ENCODE results near the gene PDGFB. TPM values are rescaled to one million over a fixed set of nuclear protein-coding genes. Genes with fewer than 3 reads are reported as not detected.

Gene PDGFB
- polyA plus RNA-seq, 2 donors = 1.2 to 1.8 TPM

DNA sequence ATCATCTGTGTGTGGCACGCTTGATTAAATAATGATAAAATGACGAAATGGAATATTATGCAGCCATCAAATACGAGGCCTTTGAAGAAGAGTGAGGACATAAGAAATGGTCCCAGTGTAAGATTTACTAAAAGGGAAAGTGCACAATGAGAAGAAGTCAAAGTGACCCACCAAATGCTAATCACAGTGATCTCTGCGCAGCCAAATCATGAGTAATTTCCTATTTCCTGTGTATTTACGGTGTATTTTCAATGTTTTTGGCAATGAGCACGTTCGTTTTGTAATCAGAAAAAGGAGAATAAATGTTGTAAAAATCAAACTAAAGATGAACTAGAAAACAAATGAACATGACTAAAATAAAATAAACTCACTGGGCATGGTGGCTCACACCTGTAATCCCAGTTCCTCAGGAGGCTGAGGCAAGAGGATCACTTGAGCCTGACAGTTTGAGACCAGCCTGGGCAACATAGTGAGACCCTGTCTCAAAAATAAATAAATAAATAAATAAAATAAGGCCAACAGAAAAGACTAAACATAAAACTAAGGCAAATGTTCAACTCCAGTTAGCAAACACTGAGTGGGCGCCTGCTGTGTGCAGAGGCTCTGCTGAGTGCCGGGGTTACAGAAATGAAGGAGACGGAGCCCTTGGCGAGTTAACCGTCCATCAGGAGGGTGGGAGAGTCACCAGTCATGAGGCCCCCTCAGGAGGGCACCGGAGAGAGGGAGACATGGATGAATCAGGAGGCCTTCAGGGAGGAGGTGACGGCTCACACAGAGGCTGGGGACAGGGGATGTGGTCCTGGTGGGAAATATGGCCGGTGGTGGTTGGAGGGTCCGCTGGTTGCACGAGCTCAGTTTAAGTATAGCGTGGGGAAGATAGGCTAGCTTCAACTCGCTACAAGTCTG, 66.3 kb downstream of the PDGFB start:
- Histone ChIP-seq H3K9me3 (ENCODE audit: control insufficient read depth in 2 of 2, insufficient read depth in 1 of 2, low read depth in 1 of 2, low read length in 1 of 2) (peaks cover 7% of the 10 kb centered on the region in 2 donors), H3K27me3 (ENCODE audit: control insufficient read depth in 1 of 2, insufficient read depth in 2 of 2, low read length in 2 of 2) (no peaks in the 10 kb centered on the region), H3K36me3 (ENCODE audit: control insufficient read depth in 2 of 2, insufficient read depth in 2 of 2, low read length in 1 of 2) (no peaks in the 10 kb centered on the region), H3K27ac (ENCODE audit: low read depth in 2 of 2, low read length in 1 of 2) (peak overlapping the region in 1 of 2 donors; percentile 27), H3K4me1 (ENCODE audit: control insufficient read depth in 2 of 2, insufficient read depth in 2 of 2, low read length in 1 of 2) (peaks cover 0 to 15% of the 10 kb centered on the region in 2 donors), H3K4me3 (ENCODE audit: low read depth in 1 of 2, low read length in 2 of 2) (no peak overlapping the region)
- WGBS, 2 donors = 85 to 86% methylated on average over 19 of the region's 19 CpGs

DNA sequence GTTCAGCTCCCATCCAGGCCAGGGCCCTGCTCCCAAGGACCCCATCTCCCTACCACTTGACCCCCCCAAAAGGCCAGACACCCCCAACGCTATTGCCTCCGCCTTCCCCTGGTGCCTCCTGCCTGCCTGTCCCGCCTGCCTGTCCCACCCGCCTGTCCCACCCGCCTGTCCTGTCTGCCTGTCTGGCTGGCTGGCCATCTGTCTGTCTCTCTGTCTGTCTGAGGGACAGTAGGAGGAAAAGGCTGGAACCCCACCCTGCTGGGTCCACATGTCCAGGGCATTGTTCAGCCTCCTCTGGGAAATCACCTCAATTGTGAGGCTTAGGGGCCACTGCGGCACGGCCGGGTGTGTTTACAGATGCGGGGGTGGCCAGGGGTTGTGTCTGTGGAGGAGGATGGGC, 67.0 kb downstream of the PDGFB start:
- Histone ChIP-seq H3K4me1 (ENCODE audit: control insufficient read depth in 2 of 2, insufficient read depth in 2 of 2, low read length in 1 of 2) (peaks cover 0 to 15% of the 10 kb centered on the region in 2 donors), H3K27ac (ENCODE audit: low read depth in 2 of 2, low read length in 1 of 2) (peak overlapping the region in 1 of 2 donors; percentile 27), H3K27me3 (ENCODE audit: control insufficient read depth in 1 of 2, insufficient read depth in 2 of 2, low read length in 2 of 2) (no peaks in the 10 kb centered on the region), H3K4me3 (ENCODE audit: low read depth in 1 of 2, low read length in 2 of 2) (no peak overlapping the region), H3K9me3 (ENCODE audit: control insufficient read depth in 2 of 2, insufficient read depth in 1 of 2, low read depth in 1 of 2, low read length in 1 of 2) (peaks cover 7% of the 10 kb centered on the region in 2 donors), H3K36me3 (ENCODE audit: control insufficient read depth in 2 of 2, insufficient read depth in 2 of 2, low read length in 1 of 2) (no peaks in the 10 kb centered on the region)
- WGBS, 2 donors = 86 to 88% methylated on average over 9 of the region's 9 CpGs

DNA sequence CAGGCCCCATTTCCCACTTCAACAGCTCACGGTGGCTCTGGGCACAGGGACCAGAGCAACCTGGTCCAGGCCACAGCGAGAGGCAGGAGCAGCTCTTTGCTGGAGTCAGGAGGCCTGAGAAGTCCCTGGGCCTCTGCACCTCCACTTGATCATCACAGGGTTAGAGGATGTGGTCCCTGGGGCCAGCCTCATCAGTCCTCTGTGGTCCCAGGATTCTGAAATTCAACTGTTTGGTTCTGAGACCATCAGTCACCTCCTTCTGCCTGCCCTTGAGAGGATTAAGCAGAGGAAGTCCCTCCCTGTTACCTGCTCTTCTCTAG, 67.4 kb downstream of the PDGFB start:
- Histone ChIP-seq H3K4me3 (ENCODE audit: low read depth in 1 of 2, low read length in 2 of 2) (no peak overlapping the region), H3K27ac (ENCODE audit: low read depth in 2 of 2, low read length in 1 of 2) (peak overlapping the region; percentile 2 to 13), H3K4me1 (ENCODE audit: control insufficient read depth in 2 of 2, insufficient read depth in 2 of 2, low read length in 1 of 2) (peaks cover 0 to 15% of the 10 kb centered on the region in 2 donors), H3K27me3 (ENCODE audit: control insufficient read depth in 1 of 2, insufficient read depth in 2 of 2, low read length in 2 of 2) (no peaks in the 10 kb centered on the region), H3K9me3 (ENCODE audit: control insufficient read depth in 2 of 2, insufficient read depth in 1 of 2, low read depth in 1 of 2, low read length in 1 of 2) (peaks cover 7% of the 10 kb centered on the region in 2 donors), H3K36me3 (ENCODE audit: control insufficient read depth in 2 of 2, insufficient read depth in 2 of 2, low read length in 1 of 2) (no peaks in the 10 kb centered on the region)
- WGBS, 2 donors = 91 to 94% methylated on average over 2 of the region's 2 CpGs

DNA sequence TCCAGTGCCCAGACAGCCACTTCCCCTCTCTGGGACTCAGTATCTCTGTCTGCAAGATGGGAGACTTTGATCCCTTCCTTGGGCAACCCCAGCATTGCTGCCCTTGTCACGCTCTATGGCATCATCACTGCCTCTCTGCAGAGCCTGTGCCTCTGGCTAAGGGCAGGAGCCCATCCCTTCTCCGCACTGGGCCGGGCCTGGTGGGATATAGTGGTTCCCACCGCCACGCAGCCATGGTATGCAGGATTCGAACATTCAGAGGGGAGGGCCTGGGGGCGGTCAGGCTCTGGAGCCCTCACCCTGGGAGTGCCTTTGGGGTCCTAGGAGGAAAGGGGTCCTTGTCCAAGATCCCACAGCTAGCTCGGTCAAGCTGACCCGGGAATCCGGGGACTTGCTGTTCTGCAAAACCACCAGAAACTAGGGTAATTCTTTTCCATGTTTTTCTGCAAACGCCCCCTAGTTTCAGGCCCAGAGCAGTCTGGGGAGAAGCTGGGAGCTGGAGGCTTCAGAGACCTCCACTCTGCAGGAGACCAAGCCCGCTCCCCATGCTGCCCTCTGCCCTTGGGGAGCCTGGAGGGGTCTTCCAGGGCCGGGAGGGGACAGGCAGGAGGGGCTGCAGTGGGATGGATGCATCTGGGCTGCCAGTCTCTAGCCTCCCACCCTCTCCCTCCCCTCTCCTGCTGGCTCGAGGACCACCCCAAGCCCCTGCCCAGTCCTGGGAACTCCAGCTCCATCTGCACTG, 67.9 kb downstream of the PDGFB start:
- Histone ChIP-seq H3K9me3 (ENCODE audit: control insufficient read depth in 2 of 2, insufficient read depth in 1 of 2, low read depth in 1 of 2, low read length in 1 of 2) (peaks cover 7% of the 10 kb centered on the region in 2 donors), H3K4me3 (ENCODE audit: low read depth in 1 of 2, low read length in 2 of 2) (no peak overlapping the region), H3K36me3 (ENCODE audit: control insufficient read depth in 2 of 2, insufficient read depth in 2 of 2, low read length in 1 of 2) (no peaks in the 10 kb centered on the region), H3K27me3 (ENCODE audit: control insufficient read depth in 1 of 2, insufficient read depth in 2 of 2, low read length in 2 of 2) (no peaks in the 10 kb centered on the region), H3K27ac (ENCODE audit: low read depth in 2 of 2, low read length in 1 of 2) (peak overlapping the region; percentile 25 to 59), H3K4me1 (ENCODE audit: control insufficient read depth in 2 of 2, insufficient read depth in 2 of 2, low read length in 1 of 2) (peaks cover 0 to 15% of the 10 kb centered on the region in 2 donors)
- WGBS, 2 donors = 87 to 91% methylated on average over 14 of the region's 14 CpGs

DNA sequence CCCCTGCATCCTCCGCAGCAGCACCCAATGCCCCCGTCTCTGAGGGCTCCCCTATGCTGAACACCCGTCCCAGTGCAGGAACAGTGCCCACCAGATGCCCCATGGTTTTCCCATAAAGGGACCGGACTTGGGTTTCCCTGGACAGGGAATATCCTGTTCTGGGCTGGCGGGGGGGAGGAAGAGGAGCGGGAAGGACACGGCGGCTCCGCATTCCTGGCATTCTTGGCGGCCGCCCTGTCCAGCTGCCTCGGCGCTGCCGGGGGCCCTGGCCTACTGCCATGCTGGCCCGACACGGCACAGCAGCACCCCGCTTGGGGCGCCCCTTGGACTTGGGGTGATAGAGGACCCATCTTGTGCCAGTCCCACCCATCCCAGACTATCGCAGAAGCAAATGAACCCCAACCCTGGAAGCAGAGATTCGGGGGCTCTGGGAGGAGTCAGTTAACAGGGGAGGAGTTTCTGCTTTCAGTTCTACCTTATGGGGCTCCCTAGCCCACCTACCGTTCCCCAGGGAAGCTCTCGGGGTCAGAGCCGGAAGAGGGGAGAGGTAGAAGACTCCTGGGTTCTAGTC, 68.6 kb downstream of the PDGFB start:
- Histone ChIP-seq H3K4me1 (ENCODE audit: control insufficient read depth in 2 of 2, insufficient read depth in 2 of 2, low read length in 1 of 2) (peaks cover 0 to 15% of the 10 kb centered on the region in 2 donors), H3K27me3 (ENCODE audit: control insufficient read depth in 1 of 2, insufficient read depth in 2 of 2, low read length in 2 of 2) (no peaks in the 10 kb centered on the region), H3K4me3 (ENCODE audit: low read depth in 1 of 2, low read length in 2 of 2) (no peak overlapping the region), H3K36me3 (ENCODE audit: control insufficient read depth in 2 of 2, insufficient read depth in 2 of 2, low read length in 1 of 2) (no peaks in the 10 kb centered on the region), H3K9me3 (ENCODE audit: control insufficient read depth in 2 of 2, insufficient read depth in 1 of 2, low read depth in 1 of 2, low read length in 1 of 2) (peaks cover under 1% of the 10 kb centered on the region in 2 donors), H3K27ac (ENCODE audit: low read depth in 2 of 2, low read length in 1 of 2) (peak overlapping the region; percentile 58 to 62)
- 31 to 37% methylated on average over 23 of the region's 23 CpGs for WGBS, 2 donors

DNA sequence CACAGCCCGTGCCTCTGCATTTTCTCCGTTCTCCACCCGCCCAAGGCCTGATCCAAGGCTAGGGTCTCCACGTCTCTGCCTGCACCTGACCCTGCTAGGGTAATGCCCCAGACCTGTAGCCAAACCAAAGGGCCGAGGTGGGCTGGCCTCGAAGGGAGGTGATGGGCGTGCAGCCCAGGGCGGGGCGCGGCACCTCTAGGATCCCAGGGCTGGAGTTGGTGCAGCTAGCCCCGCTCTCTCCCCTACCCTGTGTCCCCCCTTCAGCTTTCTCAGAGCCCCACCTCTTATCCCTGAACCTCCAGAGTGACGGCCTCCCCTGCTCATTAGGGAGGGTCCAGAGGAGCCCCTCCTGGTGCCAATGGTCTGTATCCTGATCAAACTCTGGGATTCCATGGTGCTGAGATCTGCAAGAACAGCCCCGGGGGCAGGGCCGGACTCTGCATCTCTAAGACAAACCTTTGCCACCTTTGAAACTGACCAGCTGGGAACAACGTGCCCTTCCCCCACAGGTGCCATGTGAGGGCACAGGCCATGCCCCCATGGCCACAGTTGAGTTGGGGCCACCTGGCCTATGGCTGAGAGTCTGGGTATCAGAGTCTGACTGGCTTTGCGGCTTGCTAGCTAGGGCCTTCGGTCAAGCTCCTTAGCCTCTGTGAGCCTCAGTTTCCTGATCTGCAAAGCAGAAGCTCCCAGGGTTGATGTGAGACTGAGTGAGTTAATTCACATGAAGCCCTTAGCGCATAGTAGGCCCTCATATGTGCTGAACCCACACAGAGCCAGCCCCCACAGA, 69.2 kb downstream of the PDGFB start:
- Histone ChIP-seq H3K4me1 (ENCODE audit: control insufficient read depth in 2 of 2, insufficient read depth in 2 of 2, low read length in 1 of 2) (peaks cover 0 to 15% of the 10 kb centered on the region in 2 donors), H3K27ac (ENCODE audit: low read depth in 2 of 2, low read length in 1 of 2) (peak overlapping the region; percentile 58 to 62), H3K9me3 (ENCODE audit: control insufficient read depth in 2 of 2, insufficient read depth in 1 of 2, low read depth in 1 of 2, low read length in 1 of 2) (no peaks in the 10 kb centered on the region), H3K27me3 (ENCODE audit: control insufficient read depth in 1 of 2, insufficient read depth in 2 of 2, low read length in 2 of 2) (no peaks in the 10 kb centered on the region), H3K4me3 (ENCODE audit: low read depth in 1 of 2, low read length in 2 of 2) (no peak overlapping the region), H3K36me3 (ENCODE audit: control insufficient read depth in 2 of 2, insufficient read depth in 2 of 2, low read length in 1 of 2) (no peaks in the 10 kb centered on the region)
- 79 to 83% methylated on average over 18 of the region's 18 CpGs for whole genome bisulfite sequencing, 2 donors

DNA sequence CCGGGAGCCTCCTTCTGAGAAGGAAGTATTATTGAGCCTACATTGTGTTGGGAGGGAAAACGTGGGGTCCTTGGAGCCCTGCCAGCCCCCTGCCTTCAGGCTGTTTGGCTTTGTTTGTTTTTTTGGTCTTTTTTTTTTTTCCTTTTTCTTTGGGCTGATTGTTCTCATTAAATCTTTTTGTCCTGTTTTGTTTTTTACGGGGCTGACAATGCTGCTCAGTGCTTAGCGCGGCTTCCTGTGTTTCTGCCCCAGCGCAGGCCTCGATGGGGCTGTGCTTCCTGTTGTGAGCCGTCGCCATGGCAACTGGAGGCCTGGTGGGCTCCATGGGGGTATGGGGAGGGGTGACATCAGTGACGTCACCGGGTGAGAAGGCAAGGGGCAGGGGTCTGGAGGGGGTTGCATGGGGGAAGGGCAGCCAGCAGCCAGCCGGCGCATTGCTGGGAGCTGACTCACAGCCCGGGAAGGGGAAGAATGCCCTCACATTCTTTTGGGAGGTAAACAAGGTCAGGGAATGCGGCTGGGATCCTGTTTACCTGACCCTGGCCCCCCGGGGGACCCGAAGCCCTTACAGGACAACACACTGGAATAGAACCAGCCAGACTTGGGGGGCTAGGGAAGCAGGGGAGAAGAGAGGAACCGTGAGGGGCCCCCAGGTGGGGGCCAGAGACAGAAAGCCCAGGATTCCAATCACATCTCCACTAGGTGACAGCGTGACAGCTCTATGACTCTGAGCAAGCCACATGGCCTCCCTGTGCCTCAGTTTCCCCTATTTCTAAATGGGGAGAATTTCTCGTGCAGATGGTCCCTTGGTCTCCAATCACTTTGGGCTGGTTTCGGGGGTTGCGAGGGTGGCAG, 70.1 kb downstream of the PDGFB start:
- no peaks in the 10 kb centered on the region for H3K27me3 ChIP-seq (ENCODE audit: control insufficient read depth in 1 of 2, insufficient read depth in 2 of 2, low read length in 2 of 2)
- no peaks in the 10 kb centered on the region for H3K9me3 ChIP-seq (ENCODE audit: control insufficient read depth in 2 of 2, insufficient read depth in 1 of 2, low read depth in 1 of 2, low read length in 1 of 2)
- H3K36me3 ChIP-seq (ENCODE audit: control insufficient read depth in 2 of 2, insufficient read depth in 2 of 2, low read length in 1 of 2) = no peaks in the 10 kb centered on the region
- H3K4me3 ChIP-seq (ENCODE audit: low read depth in 1 of 2, low read length in 2 of 2) = no peak overlapping the region
- H3K27ac ChIP-seq (ENCODE audit: low read depth in 2 of 2, low read length in 1 of 2) = peak overlapping the region; percentile 65 to 71
- peaks cover 0 to 15% of the 10 kb centered on the region in 2 donors for H3K4me1 ChIP-seq (ENCODE audit: control insufficient read depth in 2 of 2, insufficient read depth in 2 of 2, low read length in 1 of 2)
- 26 to 28% methylated on average over 22 of the region's 22 CpGs for WGBS, 2 donors

DNA sequence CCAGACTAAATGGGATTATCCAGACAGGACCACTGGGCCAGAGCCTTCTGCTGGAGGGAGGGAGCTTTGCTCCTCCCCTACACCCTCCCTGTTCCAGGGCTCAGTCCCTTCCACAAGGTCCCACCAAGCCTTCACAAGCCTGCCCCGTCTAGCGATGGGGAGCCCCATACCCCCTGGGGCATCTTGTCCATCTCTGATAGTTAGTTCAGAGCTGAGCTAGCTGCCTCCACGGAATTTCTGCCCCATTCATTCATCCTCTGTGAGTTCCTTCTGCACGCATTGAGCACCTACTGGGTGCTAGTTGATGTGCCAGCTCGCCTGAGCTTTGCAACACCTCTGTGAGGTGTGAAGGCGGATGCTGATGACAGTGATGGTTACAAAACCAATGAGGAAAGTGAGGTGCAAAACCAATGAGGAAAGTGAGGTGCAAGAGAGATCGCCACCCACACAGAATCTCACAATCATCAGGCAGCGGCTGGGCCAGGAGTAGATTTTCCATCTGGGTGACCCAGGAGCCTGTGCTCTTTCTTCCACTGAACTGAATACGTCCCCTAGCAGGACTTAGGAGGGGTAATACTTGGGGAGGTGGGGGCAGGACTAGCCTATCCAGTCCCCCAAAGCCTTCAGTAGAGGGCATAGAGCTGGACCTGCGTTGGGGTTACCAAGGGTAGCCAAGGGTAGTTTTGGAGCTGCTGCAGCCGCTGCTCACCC, 70.8 kb downstream of the PDGFB start:
- WGBS, 2 donors = 60 to 67% methylated on average over 11 of the region's 11 CpGs
- Histone ChIP-seq H3K27ac (ENCODE audit: low read depth in 2 of 2, low read length in 1 of 2) (peak overlapping the region; percentile 66 to 71), H3K4me3 (ENCODE audit: low read depth in 1 of 2, low read length in 2 of 2) (no peak overlapping the region), H3K36me3 (ENCODE audit: control insufficient read depth in 2 of 2, insufficient read depth in 2 of 2, low read length in 1 of 2) (no peaks in the 10 kb centered on the region), H3K27me3 (ENCODE audit: control insufficient read depth in 1 of 2, insufficient read depth in 2 of 2, low read length in 2 of 2) (no peaks in the 10 kb centered on the region), H3K9me3 (ENCODE audit: control insufficient read depth in 2 of 2, insufficient read depth in 1 of 2, low read depth in 1 of 2, low read length in 1 of 2) (no peaks in the 10 kb centered on the region), H3K4me1 (ENCODE audit: control insufficient read depth in 2 of 2, insufficient read depth in 2 of 2, low read length in 1 of 2) (peaks cover 0 to 13% of the 10 kb centered on the region in 2 donors)
